ENCODE data around the gene APOL4. TPM values are rescaled to one million over a fixed set of nuclear protein-coding genes. Genes with fewer than 3 reads are reported as not detected.
"Not testable (repeated sequence)": the region's sequence is repeated elsewhere in the genome, so short reads cannot be mapped to it uniquely, and the experiment has no call there.

Gene APOL4
- total RNA-seq, 1 donor from 2014 or later = not detected

- Mint-ChIP-seq H3K27me3 (ENCODE audit: low read depth, unreplicated experiment) (peaks cover 9% of the 10 kb centered on the region), H3K4me3 (ENCODE audit: unreplicated experiment) (no peak overlapping the region), H3K27ac (ENCODE audit: unreplicated experiment) (no peak overlapping the region), H3K4me1 (ENCODE audit: low read depth, unreplicated experiment) (peaks cover 8% of the 10 kb centered on the region), H3K9me3 (ENCODE audit: unreplicated experiment) (no peaks in the 10 kb centered on the region), H3K36me3 (ENCODE audit: low read depth, unreplicated experiment) (no peaks in the 10 kb centered on the region)
- no peak for DNase-seq (ENCODE audit: low read depth)
- Histone ChIP-seq H3K27ac (ENCODE audit: low read depth, low read length) (no peak overlapping the region), H3K27me3 (ENCODE audit: insufficient read depth, low read length) (peaks cover 23% of the 10 kb centered on the region), H4K20me1 (ENCODE audit: insufficient read depth, low read length) (no peaks in the 10 kb centered on the region), H3K4me3 (ENCODE audit: insufficient read depth, low read depth, low read length) (no peak overlapping the region), H3K4me1 (ENCODE audit: insufficient read depth, low read length) (no peaks in the 10 kb centered on the region), H3K79me2 (ENCODE audit: insufficient read depth, low read length) (no peaks in the 10 kb centered on the region), H2AFZ (ENCODE audit: low read depth, low read length) (no peak overlapping the region), H3K9ac (ENCODE audit: low read length) (no peak overlapping the region), H3K4me2 (ENCODE audit: low read length) (no peak overlapping the region), H3K9me3 (ENCODE audit: insufficient read depth, low read depth, low read length) (no peaks in the 10 kb centered on the region), H3K36me3 (ENCODE audit: insufficient read depth, low read length) (no peaks in the 10 kb centered on the region)
- TF ChIP-seq CTCF (IDR thresholded peaks at IDR 0.05; ENCODE audit: insufficient read depth, low read depth, low read length) (no peak), EZH2 (IDR thresholded peaks at IDR 0.05; ENCODE audit: insufficient read depth, low read length) (no peak)
- no peak for FAIRE-seq
Observed at GRCh38 chr22:36163497-36163896, 38.1 kb downstream of the APOL4 start.

- TF ChIP-seq CTCF (IDR thresholded peaks at IDR 0.05; ENCODE audit: insufficient read depth, low read depth, low read length) = no peak
- TF ChIP-seq EZH2 (IDR thresholded peaks at IDR 0.05; ENCODE audit: insufficient read depth, low read length) = no peak
- Histone ChIP-seq H3K9ac (ENCODE audit: low read length) (no peak overlapping the region), H3K36me3 (ENCODE audit: insufficient read depth, low read length) (no peaks in the 10 kb centered on the region), H3K9me3 (ENCODE audit: insufficient read depth, low read depth, low read length) (no peaks in the 10 kb centered on the region), H3K4me3 (ENCODE audit: insufficient read depth, low read depth, low read length) (no peak overlapping the region), H3K4me1 (ENCODE audit: insufficient read depth, low read length) (no peaks in the 10 kb centered on the region), H2AFZ (ENCODE audit: low read depth, low read length) (no peak overlapping the region), H4K20me1 (ENCODE audit: insufficient read depth, low read length) (no peaks in the 10 kb centered on the region), H3K79me2 (ENCODE audit: insufficient read depth, low read length) (no peaks in the 10 kb centered on the region), H3K4me2 (ENCODE audit: low read length) (no peak overlapping the region), H3K27ac (ENCODE audit: low read depth, low read length) (no peak overlapping the region), H3K27me3 (ENCODE audit: insufficient read depth, low read length) (peaks cover 18% of the 10 kb centered on the region)
- H3K4me3 Mint-ChIP-seq (ENCODE audit: unreplicated experiment) = no peak overlapping the region
- no peaks in the 10 kb centered on the region for H3K36me3 Mint-ChIP-seq (ENCODE audit: low read depth, unreplicated experiment)
- no peak for DNase-seq (ENCODE audit: low read depth)
- no peaks in the 10 kb centered on the region for H3K9me3 Mint-ChIP-seq (ENCODE audit: unreplicated experiment)
- H3K27me3 Mint-ChIP-seq (ENCODE audit: low read depth, unreplicated experiment) = peaks cover 9% of the 10 kb centered on the region
- peaks cover 10% of the 10 kb centered on the region for H3K4me1 Mint-ChIP-seq (ENCODE audit: low read depth, unreplicated experiment)
- no peak overlapping the region for H3K27ac Mint-ChIP-seq (ENCODE audit: unreplicated experiment)
- FAIRE-seq = no peak
Observed at GRCh38 chr22:36162127-36163034, 39.2 kb downstream of the APOL4 start.

GRCh38 chr22:36161793-36162126 is 39.8 kb downstream of the APOL4 start:
- not testable (repeated sequence) for DNase-seq (ENCODE audit: low read depth); H4K20me1 ChIP-seq (ENCODE audit: insufficient read depth, low read length); H3K27ac Mint-ChIP-seq (ENCODE audit: unreplicated experiment)

More at GRCh38 chr22:36161793-36162126, 39.8 kb downstream of the APOL4 start:
- peaks cover 17% of the 10 kb centered on the region for H3K27me3 ChIP-seq (ENCODE audit: insufficient read depth, low read length)
- H3K36me3 ChIP-seq (ENCODE audit: insufficient read depth, low read length); H3K4me3 ChIP-seq (ENCODE audit: insufficient read depth, low read depth, low read length); H2AFZ ChIP-seq (ENCODE audit: low read depth, low read length); H3K36me3 Mint-ChIP-seq (ENCODE audit: low read depth, unreplicated experiment); H3K4me1 ChIP-seq (ENCODE audit: insufficient read depth, low read length); H3K4me2 ChIP-seq (ENCODE audit: low read length); H3K79me2 ChIP-seq (ENCODE audit: insufficient read depth, low read length); H3K9me3 ChIP-seq (ENCODE audit: insufficient read depth, low read depth, low read length); FAIRE-seq; H3K27ac ChIP-seq (ENCODE audit: low read depth, low read length); H3K9ac ChIP-seq (ENCODE audit: low read length); H3K9me3 Mint-ChIP-seq (ENCODE audit: unreplicated experiment); H3K27me3 Mint-ChIP-seq (ENCODE audit: low read depth, unreplicated experiment); H3K4me3 Mint-ChIP-seq (ENCODE audit: unreplicated experiment): not testable (repeated sequence)
- peaks cover 16% of the 10 kb centered on the region for H3K4me1 Mint-ChIP-seq (ENCODE audit: low read depth, unreplicated experiment)

Measured in astrocyte (in vitro differentiated cells and primary cell).